HG02981 (cell line): Measurements from ENCODE around the gene DOCK8.
A peak's percentile ranks its signal among the peaks of the same experiment; 100 is the strongest.

ENCODE experiments used
- ATAC-seq: cut with Tn5 transposase; IDR thresholded peaks from one replicate; pipeline ENCODE4 v1.9.1; 2021; ENCODE audit warnings: mild to moderate bottlenecking, moderate library complexity; ENCODE audit not compliant: unreplicated experiment

DOCK8 gene

GRCh38 chr9:266228-266627 lies 51.6 kb downstream of the DOCK8 start:
- no peak for ATAC-seq

GRCh38 chr9:268616-269015 lies 54.0 kb downstream of the DOCK8 start:
- no peak for ATAC-seq

DNA sequence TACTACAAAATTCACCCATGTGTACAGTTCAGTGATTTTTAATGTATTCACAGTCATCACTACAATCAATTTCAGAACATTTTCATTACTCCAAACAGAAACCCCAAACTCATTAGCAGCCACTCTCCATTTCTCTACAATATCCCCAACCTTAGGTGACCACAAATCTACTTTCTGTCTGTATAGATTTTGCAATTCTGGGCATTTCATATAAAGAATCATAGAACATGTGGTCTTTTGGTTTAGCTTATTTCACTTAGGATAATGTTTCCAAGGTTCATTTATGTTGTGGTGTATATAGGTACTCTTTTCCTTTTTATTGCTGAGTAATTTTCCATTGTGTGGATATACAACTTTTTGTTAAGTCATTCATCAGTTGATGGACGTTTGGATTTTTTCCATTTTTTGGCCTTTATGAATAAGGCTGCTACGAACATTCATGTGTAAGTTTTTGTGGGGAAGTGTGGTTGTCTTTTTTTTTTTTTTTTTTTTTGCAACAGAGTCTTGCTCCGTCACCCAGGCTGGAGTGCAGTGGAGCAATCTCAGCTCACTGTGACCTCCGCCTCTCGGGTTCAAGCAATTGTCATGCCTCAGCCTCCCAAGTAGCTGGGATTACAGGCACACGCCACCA lies 54.5 kb downstream of the DOCK8 start:
- ATAC-seq = no peak

- ATAC-seq = no peak
Observed at GRCh38 chr9:270657-271237, 56.1 kb downstream of the DOCK8 start.

- peak; percentile 98 for ATAC-seq
Observed at GRCh38 chr9:272251-273213, 57.9 kb downstream of the DOCK8 start.

DNA sequence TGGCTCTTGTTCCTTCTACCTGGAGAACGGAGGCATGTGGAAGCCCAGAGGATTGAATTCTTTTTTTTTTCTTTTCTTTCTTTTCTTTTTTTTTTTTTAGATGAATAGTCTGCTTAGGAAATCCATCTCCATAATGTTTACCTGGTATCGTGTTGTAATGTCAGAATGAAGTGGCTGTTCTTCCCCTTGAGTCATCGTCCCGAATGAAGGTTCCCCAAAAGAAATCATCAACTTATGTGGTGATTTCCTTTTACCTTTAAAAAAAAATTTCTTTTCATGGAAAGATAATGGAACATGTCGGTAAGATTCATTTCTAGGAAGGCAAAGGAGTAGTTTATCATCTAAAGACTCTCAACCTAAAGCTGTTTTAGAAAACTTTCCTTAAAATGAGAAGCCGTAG lies 59.7 kb downstream of the DOCK8 start:
- no peak for ATAC-seq

DNA sequence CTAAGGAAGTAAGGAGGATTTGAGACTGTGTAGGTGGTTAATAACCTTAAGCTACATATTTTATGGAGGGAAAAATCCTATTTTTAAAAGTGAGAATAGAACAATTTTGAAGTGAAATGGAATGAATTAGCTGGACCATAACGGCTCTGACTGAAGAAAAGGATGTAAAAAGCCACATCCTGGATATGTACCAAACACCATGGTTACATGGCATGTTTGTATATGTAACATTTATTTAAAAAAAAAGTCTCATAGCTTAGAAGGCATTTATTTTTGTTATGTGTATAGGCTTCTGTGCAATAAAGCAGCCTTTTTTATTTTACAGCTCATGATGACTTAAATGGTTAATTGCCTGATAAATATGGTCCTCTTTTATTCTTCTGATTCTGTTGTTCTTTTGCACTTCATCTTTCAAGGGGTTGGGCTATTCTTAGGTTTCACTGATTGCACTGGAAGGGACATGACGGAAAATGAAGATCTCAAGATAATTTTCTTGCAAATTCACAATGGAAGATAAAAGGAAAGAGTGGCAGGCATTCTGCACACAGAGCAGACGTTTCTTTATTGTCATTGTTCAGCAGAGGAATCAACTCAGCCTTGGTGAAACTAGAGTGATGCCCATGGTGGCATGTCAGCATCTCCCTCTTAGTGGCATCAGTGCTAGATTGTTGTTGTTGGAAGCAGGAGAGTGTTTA lies 63.1 kb downstream of the DOCK8 start:
- ATAC-seq = no peak

- no peak for ATAC-seq
Observed at GRCh38 chr9:278651-279050, 64.0 kb downstream of the DOCK8 start.

DNA sequence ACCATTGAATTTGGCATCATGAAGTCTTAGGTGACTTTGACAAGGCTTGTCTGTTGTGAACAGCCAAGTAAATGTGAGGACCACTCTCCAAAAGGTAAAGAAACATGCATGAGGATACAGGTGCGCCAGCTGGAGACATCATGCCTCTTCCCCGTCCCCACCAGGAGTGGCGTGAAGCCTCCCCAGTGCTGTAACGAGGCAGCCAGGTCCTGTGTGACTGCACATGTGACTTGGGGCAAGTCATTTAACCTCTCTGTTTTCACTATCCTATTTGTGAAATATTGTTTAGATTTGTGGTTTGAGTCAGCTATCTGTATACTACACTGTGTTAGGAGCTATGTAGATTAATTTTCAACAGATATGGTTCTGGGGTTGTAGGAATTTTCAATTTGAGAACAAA lies 65.0 kb downstream of the DOCK8 start:
- no peak for ATAC-seq

- no peak for ATAC-seq
Observed at GRCh38 chr9:281741-282645, 67.3 kb downstream of the DOCK8 start.

- no peak for ATAC-seq
Observed at GRCh38 chr9:286071-286740, 71.5 kb downstream of the DOCK8 start.

DNA sequence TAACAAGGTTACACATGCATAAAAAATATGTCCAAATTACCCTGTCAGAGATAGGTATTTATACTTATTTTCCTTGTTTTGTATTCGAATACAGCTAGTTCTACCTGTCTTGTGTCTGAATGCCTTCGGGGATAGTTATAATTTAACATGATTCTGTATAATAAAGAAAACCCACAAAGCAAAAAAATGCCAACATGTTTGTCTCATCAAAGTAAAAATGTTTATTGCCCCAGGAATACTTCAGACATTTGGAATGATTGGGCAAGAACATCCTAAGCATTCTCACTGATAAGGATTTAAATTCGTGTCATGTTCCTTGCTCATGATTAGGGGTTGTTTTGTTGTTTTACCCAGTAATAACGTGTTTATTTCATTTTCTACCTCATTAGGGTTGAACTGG lies 74.5 kb downstream of the DOCK8 start:
- no peak for ATAC-seq

GRCh38 chr9:292915-293314 lies 78.2 kb downstream of the DOCK8 start:
- ATAC-seq = no peak

- ATAC-seq = no peak
Observed at GRCh38 chr9:295576-295975, 80.9 kb downstream of the DOCK8 start.

DNA sequence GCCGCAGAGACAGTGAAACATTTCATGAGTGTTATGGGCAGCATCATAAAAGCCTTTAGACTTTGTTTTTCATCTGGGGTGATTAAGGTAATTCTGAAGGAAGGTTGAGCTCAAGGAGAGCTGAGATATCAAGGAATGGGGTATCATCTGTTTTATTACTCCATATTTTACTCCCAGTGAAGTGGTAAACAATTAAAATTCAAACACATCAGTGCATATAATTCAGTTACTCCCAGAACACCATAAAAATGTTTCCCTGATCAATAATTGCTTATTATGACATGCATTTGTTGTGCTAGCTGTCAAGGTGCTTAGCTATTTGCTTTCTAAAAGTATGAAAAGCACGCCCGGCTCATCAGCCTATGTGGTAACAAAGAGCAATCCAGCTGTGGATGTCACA lies 81.7 kb downstream of the DOCK8 start:
- ATAC-seq = no peak

DNA sequence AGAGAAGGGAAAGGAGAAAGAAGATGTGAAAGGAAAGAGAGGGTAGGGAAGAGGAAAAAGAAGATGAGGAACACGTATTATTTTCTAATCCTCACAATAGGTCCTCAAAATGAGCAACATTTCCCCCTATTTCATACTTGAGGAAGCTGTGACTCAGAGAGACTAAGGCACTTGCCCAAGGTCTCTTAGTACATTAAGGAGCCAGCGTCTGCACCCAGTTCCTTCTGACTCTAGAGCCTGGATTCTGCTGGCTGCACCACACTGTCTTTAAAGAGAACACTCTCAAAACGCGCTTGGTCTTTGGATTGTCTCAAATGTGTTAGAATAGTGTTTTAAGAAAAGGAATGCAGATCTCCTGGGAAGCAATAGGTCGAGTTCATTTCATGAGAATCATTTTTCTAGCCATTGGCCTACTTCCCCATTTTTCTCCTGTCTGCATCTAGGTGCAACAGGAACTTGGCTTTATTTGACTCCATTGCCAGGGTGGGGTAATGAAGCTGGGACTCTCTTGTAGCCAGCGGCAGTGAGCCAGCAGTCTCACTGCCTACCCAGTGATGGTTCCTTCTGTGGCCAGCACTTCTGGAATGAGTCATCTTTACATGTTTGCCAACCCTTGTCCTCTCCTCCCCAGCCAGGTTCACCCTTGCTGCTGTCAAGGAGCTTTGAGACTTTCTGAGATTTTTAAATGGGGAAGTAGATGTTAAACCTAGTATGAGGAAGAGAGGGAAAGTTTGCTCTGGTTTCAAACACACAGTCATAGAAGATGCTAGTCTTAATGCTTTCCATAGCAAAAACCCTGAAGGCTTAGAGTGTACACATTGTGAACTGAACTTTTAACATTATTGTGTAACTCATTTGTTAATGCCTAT lies 82.7 kb downstream of the DOCK8 start:
- peak; percentile 96 for ATAC-seq

DNA sequence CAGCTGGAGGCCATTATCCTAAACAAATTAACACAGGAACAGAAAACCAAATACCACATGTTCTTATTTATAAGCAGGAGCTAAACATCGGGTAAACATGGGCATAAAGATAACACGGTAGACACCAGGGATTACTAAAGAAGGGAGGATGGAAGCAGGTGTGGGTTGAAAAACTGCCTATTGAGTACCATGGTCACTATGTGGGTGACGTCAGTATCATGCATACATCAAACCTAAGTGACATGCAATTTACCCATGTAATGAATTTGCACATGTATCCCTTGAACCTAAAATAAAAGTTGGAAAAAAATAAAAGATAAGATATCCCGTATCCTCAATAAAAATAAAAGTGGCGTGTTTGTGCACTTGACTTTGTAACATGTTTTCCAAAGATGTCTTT lies 88.8 kb downstream of the DOCK8 start:
- ATAC-seq = no peak

DNA sequence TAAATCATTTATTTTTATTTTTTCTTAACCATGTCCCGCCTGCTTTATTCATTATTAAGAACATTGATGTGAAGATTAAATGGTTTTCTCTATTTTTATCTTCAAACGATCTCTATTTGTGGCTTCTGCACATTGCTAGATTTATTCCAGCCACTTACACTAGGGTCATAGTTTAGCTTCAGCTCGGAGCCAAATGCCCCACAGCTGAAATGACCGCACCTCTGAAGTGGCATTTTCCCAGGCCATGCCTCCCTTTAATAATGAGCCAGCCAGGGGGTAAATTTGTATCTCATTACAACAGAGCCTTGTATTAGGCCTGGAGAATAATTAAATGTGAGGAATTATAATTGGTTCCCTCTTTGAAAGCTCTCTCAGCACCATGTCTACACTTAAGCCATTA lies 89.4 kb downstream of the DOCK8 start:
- ATAC-seq = no peak
